Activated CD8-positive, alpha-beta memory T cell treated with anti-CD3 and anti-CD28 coated beads for 1 hour (primary cell): ENCODE results near the gene DMKN.
A peak's percentile ranks its signal among the peaks of the same experiment; 100 is the strongest.
"Not testable (repeated sequence)": the region's sequence is repeated elsewhere in the genome, so short reads cannot be mapped to it uniquely, and the experiment has no call there.

Experiments
- DNase-seq, 2 donors: peaks; one replicate each; pipeline ENCODE4 v3.0.0-alpha.2; 2020; ENCODE audit warnings: low read depth in 1 of 2; ENCODE audit errors: extremely low read depth in 1 of 2

DMKN gene

DNA sequence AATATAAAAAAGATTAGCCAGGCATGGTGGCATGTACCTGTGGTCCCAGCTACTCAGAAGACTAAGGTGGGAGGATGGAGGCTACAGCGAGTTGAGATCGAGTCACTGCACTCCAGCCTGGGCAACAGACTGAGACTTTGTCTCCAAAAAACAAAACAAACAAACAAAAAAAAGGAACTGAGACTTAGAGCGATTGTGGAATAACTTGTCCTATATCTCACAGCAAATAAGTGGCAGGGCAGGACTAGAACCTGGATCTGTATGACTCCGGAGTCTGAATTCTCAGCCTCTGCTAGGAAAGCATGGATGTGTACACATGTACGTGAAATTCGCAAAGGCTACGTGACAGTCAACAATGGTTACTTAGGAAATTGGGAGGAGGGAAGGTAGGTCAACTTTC lies 43.3 kb downstream of the DMKN start:
- no peak for DNase-seq

DNA sequence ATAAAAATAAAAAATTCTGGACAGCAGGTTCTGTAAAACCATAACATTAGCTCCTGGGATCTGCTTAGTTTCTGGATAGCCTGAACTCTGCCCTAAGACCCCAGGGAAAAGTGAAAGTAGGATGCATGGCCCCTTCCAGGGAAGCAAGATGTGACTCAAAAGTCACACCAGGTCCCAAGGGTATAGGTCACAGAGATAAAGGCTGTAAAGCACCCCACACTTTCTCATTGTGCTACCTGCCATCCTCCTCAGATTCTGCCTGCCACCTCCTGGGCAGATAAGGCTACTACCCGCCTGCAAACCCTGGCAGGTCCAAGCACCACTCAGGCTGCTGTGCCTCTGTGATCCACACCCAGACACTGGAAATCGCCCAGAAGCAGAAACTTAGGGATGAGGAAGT lies 44.8 kb downstream of the DMKN start:
- DNase-seq: peak; percentile 24 to 46

DNA sequence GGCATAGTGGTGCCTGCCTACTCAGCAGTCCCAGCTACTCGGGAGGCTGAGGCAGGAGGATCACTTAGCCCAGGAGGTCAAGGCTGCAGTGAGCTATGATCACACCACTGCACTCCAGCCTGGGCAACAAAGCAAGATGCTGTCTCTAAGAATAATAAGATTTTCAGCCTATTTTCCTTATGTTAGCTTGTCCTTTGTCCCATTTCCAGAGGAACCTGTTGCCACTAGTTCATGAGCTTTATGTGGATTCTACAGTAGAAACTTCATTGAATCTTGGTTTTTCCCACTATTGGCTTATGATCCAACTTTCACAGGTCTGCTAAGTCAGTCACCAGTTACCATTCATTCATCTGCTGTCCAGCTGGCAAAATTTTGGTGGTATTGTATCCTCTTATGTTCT lies 47.2 kb downstream of the DMKN start:
- DNase-seq: no peak

DNA sequence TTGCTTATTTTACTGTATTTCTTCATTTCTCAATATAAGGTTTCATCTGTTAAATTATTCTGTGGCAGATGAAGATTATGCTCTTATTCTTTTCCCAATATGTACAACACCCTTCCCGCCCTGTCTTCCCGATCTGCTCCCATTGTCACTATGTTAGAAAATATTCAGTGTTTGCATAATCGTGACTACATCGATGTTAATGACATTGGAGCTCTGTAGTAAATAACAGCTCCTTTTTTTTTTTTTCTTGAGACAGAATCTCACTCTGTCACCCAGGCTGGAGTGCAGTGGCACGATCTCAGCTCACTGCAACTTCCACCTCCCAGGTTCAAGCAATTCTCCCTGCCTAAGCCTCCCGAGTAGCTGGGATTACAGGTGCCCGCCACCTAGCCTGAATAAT lies 50.5 kb downstream of the DMKN start:
- DNase-seq: not testable (repeated sequence)

DNA sequence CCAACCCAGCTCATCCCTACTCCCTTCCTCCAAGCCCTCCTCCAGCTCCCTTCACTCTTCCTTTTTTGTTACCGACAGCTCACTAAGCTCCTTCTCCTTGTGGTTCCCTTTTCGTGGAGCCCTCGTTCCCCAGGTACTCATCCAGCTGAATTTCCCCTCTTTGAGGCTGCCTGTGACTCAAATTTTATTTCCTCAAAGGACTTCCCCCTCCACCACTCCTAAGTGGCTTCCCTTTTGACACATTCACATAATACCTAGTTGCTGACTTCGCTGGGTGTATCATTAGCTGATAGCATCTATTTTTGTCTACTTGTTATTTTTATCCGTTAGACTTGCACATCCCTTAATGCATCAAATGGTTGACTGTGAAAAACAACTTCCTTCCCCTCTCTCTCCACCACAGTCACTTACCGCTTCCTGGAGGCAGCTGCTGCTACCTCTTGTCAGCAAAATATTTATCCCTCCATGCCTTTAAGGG lies 50.9 kb downstream of the DMKN start:
- peak in 1 of 2 donors; percentile 16 for DNase-seq

DNA sequence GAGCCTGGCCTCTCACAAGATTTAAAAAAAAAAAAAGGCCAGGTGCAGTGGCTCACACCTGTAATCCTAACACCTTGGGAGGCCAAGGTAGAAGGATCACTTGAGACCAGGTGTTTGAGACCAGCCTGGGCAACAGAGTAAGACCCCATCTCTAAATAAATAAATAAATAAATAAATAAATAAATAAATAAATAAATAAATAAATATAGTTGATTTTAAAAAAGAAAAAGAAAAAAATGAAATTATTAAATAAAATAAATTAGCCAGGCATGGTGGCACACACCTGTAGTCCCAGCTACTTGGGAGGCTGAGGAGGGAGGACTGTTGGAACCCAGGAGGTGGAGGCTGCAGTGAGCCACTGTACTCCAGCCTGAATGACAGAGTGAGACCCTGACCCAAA lies 51.7 kb downstream of the DMKN start:
- DNase-seq: not testable (repeated sequence)

DNA sequence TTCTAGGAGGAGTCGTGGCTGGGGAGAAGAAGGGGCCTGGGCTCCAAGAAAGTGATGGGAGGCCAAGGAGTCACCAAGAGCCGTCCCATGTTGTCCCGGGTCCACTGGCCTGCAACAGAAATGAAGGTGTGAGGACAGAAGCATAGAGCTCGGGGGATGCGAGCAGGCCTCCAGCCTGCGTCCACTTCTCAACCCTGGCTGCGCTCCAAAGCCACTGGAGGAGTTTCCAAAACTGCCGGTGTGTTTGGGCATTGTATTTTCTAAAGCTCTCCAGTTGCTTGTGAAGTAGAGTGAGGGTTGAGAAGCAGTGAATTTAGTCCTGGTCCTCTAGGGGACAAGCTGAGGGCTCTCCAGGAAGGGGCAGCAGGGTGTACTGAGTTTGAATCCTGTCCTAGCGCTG lies 52.4 kb downstream of the DMKN start:
- DNase-seq: no peak

DNA sequence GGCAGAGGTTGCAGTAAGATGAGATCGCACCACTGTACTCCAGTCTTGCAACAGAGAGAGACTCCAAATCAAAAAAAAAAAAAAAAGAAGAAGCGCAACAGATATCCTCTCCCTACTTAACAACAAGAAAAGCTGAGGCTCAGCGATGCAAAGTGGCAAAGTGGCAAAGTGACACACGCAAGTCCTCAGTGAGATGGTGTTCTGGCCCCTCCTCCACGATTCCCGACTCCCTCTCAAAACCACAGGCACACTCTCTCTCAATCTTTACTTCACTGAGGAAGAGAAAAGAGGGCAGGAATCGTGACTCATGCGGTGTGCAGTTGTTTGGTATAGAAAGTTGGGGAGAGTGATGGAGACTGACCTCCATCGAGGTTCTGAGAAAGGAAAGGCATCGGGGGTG lies 52.8 kb downstream of the DMKN start:
- no peak for DNase-seq

DNA sequence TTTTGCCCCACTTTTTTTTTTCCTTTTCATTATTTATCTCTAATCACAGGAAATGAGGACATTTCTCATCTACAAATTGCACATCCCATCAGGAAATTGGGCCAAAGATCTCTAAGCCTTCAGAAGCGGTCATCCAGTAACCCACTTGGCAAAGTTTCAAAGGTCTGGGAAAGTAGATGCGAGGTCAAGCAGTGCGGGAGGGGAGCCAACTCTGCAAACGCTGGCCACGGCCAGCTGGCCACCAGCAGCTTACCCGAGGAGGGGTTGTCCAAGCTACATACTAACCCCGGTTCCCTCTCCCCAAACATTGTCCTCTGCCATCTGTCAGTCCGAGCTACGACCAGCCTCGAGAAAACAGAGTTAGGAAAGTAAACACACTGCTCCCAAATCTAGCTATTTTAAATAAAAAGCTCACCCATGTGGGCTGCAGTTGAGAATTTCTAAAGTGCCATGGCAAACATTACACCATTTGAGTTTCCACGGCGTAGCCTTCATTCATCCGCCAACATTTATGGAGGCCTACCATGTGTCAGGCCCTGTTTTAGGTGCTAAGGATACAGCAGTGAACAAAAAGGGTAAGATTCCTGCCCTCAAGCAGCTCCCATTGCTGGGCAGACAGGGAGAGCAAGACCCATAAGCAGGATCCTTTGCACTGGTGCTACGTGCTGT lies 53.9 kb downstream of the DMKN start:
- no peak for DNase-seq

DNA sequence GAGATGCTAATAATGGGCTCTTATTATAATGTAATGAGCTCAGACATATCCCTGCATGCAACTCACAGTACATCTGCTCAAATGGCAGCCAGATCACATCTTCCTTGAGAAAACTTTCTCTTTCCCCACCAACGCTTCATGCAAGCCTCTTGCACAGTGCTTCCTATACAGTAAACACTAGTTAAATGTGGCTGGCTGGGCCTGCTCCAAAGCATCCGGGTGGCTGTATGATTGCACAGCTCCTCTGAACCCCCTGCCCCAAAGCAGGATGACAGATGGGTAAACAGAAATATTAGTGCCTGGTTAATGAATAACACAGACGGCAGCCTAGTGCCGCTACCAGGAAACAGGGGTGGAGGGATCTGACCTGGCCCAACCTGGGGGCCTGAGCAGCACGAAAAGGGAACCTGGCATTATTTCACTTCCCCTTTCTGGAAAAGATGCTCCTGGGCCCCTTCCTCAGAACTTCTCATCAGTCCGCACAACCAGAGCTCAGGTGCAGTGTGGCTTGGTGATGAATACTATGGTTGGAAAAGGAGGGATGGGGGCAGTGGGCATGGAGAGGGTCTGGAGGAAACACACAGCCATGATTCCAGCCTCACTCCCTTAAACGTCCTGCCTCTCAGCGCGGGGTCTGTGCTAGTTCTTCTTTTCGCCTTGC lies 54.6 kb downstream of the DMKN start:
- DNase-seq: no peak

DNA sequence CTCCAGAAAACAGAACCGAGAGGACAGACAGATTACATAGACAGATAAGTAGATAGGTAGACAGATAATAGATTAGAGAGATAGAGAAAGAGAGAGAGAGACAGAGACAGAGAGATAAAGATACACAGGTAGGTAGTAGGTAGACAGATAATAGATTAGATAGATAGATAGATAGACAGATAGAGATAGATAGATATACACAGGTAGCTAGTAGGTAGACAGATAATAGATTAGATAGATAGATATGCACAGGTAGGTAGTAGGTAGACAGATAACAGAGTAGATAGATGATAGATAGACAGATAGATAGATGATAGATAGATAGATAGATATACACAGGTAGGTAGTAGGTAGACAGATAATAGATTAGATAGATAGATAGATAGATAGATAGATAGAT lies 55.3 kb downstream of the DMKN start:
- no peak for DNase-seq

DNA sequence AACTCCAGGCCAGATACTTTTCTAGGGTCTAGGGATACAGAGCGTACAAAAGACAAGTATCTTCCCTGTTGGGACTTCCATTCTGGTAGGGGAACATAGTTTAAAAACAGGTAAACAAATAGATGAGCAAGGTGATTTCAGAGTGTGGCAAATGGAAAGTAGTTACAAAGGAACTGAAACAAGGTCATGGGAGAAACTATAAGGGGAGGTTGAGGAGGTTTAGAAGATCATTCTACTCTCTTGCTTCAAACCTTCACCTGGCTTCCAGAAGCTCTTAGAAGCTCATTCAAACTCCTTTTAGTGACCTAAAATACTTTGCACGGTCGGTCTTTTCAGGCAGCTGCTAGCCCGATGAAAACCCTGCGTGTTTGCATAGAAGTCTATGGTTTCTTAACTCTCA lies 56.3 kb downstream of the DMKN start:
- no peak for DNase-seq

DNA sequence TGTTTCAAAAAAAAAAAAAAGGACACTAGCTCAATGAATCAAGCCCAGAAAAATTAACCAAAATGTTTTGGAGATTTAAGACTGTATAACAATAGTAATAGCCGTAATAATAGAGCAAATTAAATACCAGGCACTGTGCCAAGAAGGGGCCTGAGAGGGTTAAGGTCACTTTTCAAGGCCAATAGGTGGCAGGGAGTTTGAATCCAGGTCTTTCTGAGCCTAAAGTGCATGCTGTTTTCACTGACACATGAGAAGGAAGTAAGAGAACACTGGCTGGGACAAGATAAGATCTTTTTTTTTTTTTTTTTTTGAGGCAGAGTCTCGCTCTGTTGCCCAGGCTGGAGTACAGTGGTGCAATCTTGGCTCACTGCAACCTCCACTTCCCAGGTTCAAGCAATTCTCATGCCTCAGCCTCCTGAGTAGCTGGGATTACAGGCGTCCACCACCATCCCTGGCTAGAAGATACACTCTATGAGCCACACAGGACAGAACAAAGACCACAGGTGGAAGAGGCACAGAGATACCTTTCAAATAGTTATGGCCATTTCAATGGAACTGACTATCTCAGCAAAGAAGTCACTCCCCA lies 57.7 kb downstream of the DMKN start:
- DNase-seq: no peak

DNA sequence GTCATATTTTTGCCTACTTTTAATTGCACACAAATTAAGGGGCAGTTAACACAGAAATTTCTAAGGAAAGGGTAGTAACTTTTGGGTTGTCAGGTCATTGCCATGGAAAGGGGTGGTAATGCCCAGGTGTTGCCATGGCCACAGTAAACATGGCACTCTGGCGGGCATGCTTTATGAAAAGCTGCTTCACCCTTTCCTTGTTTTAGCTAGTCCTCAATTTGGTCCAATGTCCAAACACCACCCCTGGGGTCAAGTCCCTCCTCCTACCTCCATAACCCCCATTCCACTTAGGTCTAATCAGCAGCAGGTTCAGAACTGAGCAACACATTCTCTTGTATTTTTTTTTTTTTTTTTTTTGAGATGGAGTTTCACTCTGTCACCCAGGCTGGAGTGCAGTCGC lies 58.8 kb downstream of the DMKN start:
- no peak for DNase-seq

DNA sequence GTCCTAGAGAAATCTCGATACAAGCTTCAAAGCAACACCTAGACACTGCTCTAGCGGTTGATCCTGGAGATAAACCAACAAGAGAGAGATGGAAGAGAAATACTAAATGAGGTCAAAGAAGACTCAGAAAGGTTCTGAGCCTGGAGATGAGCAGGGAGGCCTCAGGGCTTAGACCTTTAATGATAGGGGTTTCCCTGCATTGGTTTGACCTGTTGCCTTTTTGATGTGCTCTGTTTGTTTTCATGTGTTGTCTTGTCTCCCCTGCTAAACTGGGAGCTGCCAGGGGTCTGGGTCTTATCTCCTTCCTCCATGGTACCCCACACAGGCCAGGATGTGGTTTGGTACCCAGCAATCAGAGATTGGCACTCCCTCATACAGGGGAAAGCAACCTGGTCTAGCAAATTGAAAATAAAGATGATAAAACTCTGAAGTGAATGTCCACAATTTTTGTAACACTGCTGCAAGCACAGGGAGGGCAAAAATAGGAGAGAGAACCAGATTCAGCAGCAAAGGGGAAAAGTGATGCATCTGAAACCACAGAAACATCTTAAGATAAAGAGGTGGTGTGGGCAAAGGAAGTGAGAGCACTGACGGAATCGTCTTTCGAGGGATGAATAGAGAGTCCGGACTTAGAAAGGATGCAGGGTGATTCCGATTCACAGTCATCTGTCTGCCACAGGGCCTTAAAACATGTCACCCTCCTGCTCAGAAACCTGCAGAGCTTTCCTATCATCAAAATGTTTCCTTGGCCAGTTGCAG lies 61.9 kb downstream of the DMKN start:
- no peak for DNase-seq

DNA sequence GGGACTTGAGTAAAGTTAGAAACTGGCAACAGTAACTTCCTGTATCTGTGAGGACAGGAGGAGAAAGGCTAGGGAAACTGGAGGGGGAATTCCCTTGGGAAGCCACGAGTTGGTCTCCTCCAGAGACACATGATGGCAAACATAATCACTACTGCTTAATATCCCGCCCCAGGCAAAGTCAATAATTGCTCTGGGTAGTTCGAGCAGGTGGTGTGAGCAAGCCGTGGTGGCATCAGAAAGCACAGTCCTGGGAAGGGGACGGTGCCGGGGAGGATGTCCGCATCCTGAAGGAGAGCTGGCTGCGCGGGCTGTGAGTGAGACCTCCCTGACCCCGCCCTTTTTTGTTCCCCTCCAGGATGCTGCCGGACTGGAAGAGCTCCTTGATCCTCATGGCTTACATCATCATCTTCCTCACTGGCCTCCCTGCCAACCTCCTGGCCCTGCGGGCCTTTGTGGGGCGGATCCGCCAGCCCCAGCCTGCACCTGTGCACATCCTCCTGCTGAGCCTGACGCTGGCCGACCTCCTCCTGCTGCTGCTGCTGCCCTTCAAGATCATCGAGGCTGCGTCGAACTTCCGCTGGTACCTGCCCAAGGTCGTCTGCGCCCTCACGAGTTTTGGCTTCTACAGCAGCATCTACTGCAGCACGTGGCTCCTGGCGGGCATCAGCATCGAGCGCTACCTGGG lies 63.9 kb downstream of the DMKN start:
- no peak for DNase-seq

DNA sequence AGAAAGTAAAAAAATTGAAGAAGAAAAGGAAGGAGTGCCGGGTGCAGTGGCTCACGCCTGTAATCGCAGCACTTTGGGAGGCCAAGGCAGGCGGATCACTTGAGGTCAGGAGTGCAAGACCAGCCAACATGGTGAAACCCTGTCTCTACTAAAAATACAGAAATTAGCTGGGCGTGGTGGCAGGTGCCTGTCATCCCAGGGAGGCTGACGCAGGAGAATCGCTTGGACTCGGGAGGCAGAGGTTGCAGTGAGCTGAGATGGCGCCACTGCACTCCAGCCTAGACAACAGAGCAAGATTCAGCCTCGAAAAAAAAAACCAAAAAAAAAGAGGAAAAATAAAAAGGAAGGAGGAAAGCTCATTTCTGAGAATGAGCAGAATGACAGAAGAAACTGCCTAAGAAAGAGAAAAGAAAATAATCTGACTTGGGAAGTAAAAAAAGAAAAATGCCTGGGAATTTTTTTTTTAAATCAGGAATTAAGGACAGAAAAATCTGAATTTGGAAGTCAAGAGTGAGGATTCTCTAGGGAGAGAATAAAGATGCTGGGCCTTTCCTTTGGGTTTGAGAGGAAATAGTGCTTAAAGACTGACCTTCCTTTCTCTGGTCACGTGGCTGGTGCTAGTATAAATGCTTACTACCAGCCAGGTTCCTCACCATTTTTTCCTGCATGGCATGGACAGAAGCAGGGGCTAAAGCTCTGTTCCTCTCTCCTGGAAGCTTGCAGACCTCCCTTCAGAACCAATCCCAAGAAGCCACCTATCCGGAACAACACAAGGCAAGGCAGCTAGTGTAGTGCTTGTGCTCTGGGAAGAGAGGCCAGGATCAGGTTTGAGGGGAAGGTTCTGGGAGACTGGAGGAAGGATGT lies 65.6 kb downstream of the DMKN start, which contains the start of gene FFAR2:
TSS of gene FFAR2 (plus strand) at position 652 of the 864 bp plus-strand sequence. CDS start 1,458 bp downstream, outside the sequence.
- no peak for DNase-seq
